K562 (cell line): ENCODE data around the gene PRDM4. TPM values are rescaled to one million over a fixed set of nuclear protein-coding genes. Genes with fewer than 3 reads are reported as not detected.

ENCODE experiments used
- CXXC5 ChIP-seq: fragments of 250-450 bp; sonication (Bioruptor Pico); IDR thresholded peaks from 2 replicates; pipeline ENCODE4 v1.8.0; 2022; ENCODE audit warnings: inconsistent platforms, mild to moderate bottlenecking, moderate library complexity
- E2F3 ChIP-seq: fragments of 250-450 bp; sonication (Bioruptor Pico); IDR thresholded peaks from 2 replicates; pipeline ENCODE4 v1.4.0; 2020; ENCODE audit warnings: mild to moderate bottlenecking
- HLTF ChIP-seq: fragments of 450-650 bp; IDR thresholded peaks from 2 replicates; pipeline ENCODE4 v1.6.1; 2016
- ILF3 ChIP-seq: fragments of 450-650 bp; IDR thresholded peaks from 2 replicates; pipeline ENCODE4 v1.6.1; 2018; ENCODE audit warnings: antibody characterized with exemption, mild to moderate bottlenecking, moderate library complexity, borderline replicate concordance
- KDM5B ChIP-seq: fragments of 200-600 bp; sonication (generic); IDR thresholded peaks from 2 replicates; pipeline ENCODE4 v1.6.1; 2012; ENCODE audit warnings: low read depth, mild to moderate bottlenecking, moderate library complexity, low read length, control low read depth, inconsistent platforms; ENCODE audit not compliant: insufficient replicate concordance
- MAFF ChIP-seq: IDR thresholded peaks from 2 replicates; pipeline ENCODE4 v1.6.1; 2012; ENCODE audit warnings: low read length, improper control_type of control experiment
- NR2C1 ChIP-seq, 2 experiments: fragments of 450-650 bp; IDR thresholded peaks; 2 replicates each; pipeline ENCODE4 v1.6.1; 2017; ENCODE audit warnings: mild to moderate bottlenecking in 2 of 2, antibody characterized with exemption in 1 of 2, inconsistent platforms in 1 of 2, missing compliant biosample characterization in 1 of 2, missing genetic modification characterization in 1 of 2
- NR4A1 ChIP-seq, 2 experiments: fragments of 250-450 bp in 1 of 2; fragments of 450-650 bp in 1 of 2; sonication (Bioruptor Pico) in 1 of 2; IDR thresholded peaks; 2 replicates each; pipeline versions ENCODE4 v1.4.0 to v1.6.1; 2016 to 2020; ENCODE audit warnings: mild to moderate bottlenecking in 2 of 2, missing compliant biosample characterization in 1 of 2, missing genetic modification characterization in 1 of 2, moderate library complexity in 1 of 2
- PTTG1 ChIP-seq: fragments of 450-650 bp; IDR thresholded peaks from 2 replicates; pipeline ENCODE4 v1.6.1; 2016; ENCODE audit warnings: low read depth, mild to moderate bottlenecking, missing genetic modification characterization, missing compliant biosample characterization
- RUNX1 ChIP-seq: sonication (generic); IDR thresholded peaks from 2 replicates; pipeline ENCODE4 v1.6.1; 2016; ENCODE audit warnings: antibody characterized with exemption, low read depth
- SIN3B ChIP-seq: fragments of 450-650 bp; IDR thresholded peaks from 2 replicates; pipeline ENCODE4 v1.6.1; 2017; ENCODE audit warnings: low read depth, mild to moderate bottlenecking, moderate library complexity
- SNRNP70 ChIP-seq: fragments of 200-400 bp; formaldehyde crosslinking; optimal IDR thresholded peaks from 2 replicates; pipeline ENCODE3; 2017; ENCODE audit warnings: low read depth, low read length
- TAF1 ChIP-seq: IDR thresholded peaks from 2 replicates; pipeline ENCODE4 v1.6.1; 2011; ENCODE audit warnings: mild to moderate bottlenecking, low read length, moderate library complexity; ENCODE audit not compliant: insufficient read depth, control insufficient read depth, severe bottlenecking; ENCODE audit errors: extremely low read depth
- TAF7 ChIP-seq: fragments of 450-650 bp; IDR thresholded peaks from 2 replicates; pipeline ENCODE4 v1.6.1; 2016; ENCODE audit warnings: missing genetic modification characterization, missing compliant biosample characterization
- TCF3 ChIP-seq: sonication (generic); formaldehyde crosslinking; IDR thresholded peaks from 2 replicates; pipeline ENCODE4 v1.4.0; 2020; ENCODE audit warnings: mild to moderate bottlenecking, missing genetic modification reagents
- TCF7 ChIP-seq: sonication (generic); IDR thresholded peaks from 2 replicates; pipeline ENCODE4 v1.6.1; 2016; ENCODE audit warnings: antibody characterized with exemption, borderline replicate concordance
- ZBTB43 ChIP-seq: sonication (generic); formaldehyde crosslinking; IDR thresholded peaks from 2 replicates; pipeline ENCODE4 v1.8.0; 2023; ENCODE audit warnings: mild to moderate bottlenecking, missing genetic modification reagents
- ZC3H11A ChIP-seq: IDR thresholded peaks from 2 replicates; pipeline ENCODE4 v1.6.1; 2012; ENCODE audit warnings: low read depth, low read length, improper control_type of control experiment
- ZNF23 ChIP-seq: fragments of 250-450 bp; sonication (Bioruptor Pico); IDR thresholded peaks from 2 replicates; pipeline ENCODE4 v1.4.0; 2020; ENCODE audit warnings: mild to moderate bottlenecking
- ZNF263 ChIP-seq: sonication (generic); formaldehyde crosslinking; IDR thresholded peaks from 2 replicates; pipeline ENCODE4 v1.8.0; 2022; ENCODE audit warnings: mild to moderate bottlenecking, missing genetic modification reagents, borderline replicate concordance
- ZNF398 ChIP-seq: fragments of 250-450 bp; sonication (Bioruptor Pico); IDR thresholded peaks from 2 replicates; pipeline ENCODE4 v1.8.0; 2021; ENCODE audit warnings: moderate library complexity, mild to moderate bottlenecking, inconsistent platforms
- polyA plus RNA-seq, 8 experiments: library from polyadenylated mRNA; depleted of rRNA in 4 of 8; stranded (reverse) in 5 of 8; unstranded in 3 of 8; fragments of >200 nt; fragmentation: Nextera tagmentation in 2 of 8; fragmentation: Illumina TruSeq in 1 of 8; extraction: Ambion mirVana in 2 of 8; extraction: Trizol in 1 of 8; gene quantifications; 2 replicates each; pipeline versions ENCODE4 v1.2.1 to v1.2.3, GENCODE V29; 2011 to 2014; ENCODE audit warnings: inconsistent platforms in 1 of 8, missing spikeins in 1 of 8
- total RNA-seq, 7 experiments: library from RNA; depleted of rRNA in 6 of 7; stranded (reverse); fragments of >200 nt in 6 of 7; fragmentation: Illumina TruSeq in 2 of 7; extraction: Trizol in 2 of 7; gene quantifications; 2 replicates each; pipeline versions ENCODE4 v1.2.1 to v1.2.3, GENCODE V29; 2011 to 2021; ENCODE audit warnings: low replicate concordance in 1 of 7
- TF ChIP-seq, protein P1 (sequence below): sonication (generic); formaldehyde crosslinking; IDR thresholded peaks from 2 replicates; pipeline ENCODE4 v1.8.1; 2023; ENCODE audit warnings: mild to moderate bottlenecking, missing genetic modification reagents

Gene PRDM4
- total and polyA plus RNA-seq, 9 of the 15 experiments (the other 6 are each of a cell fraction or from before 2014, with no cell fraction given): 5.9 to 26.0 (median 20.0) TPM

GRCh38 chr12:107685360-107686248 lies 75.3 kb downstream of the PRDM4 start, which contains the start of gene PWP1 (continued):
- no peak for TF ChIP-seq ILF3
- TF ChIP-seq HLTF: no peak
- no peak for TF ChIP-seq TCF3 (CRISPR knock-in tag)
- no peak for TF ChIP-seq ZNF398
- TF ChIP-seq, protein P1, sequence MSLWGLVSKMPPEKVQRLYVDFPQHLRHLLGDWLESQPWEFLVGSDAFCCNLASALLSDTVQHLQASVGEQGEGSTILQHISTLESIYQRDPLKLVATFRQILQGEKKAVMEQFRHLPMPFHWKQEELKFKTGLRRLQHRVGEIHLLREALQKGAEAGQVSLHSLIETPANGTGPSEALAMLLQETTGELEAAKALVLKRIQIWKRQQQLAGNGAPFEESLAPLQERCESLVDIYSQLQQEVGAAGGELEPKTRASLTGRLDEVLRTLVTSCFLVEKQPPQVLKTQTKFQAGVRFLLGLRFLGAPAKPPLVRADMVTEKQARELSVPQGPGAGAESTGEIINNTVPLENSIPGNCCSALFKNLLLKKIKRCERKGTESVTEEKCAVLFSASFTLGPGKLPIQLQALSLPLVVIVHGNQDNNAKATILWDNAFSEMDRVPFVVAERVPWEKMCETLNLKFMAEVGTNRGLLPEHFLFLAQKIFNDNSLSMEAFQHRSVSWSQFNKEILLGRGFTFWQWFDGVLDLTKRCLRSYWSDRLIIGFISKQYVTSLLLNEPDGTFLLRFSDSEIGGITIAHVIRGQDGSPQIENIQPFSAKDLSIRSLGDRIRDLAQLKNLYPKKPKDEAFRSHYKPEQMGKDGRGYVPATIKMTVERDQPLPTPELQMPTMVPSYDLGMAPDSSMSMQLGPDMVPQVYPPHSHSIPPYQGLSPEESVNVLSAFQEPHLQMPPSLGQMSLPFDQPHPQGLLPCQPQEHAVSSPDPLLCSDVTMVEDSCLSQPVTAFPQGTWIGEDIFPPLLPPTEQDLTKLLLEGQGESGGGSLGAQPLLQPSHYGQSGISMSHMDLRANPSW (CRISPR knock-in tag): 0 out of 2 replicates have a peak, but pooled peaks have one; percentile 31
- TF ChIP-seq ZC3H11A: peak; percentile 73; the same call in 1 of the 2 replicates
- TF ChIP-seq TCF7: no peak
- no peak for TF ChIP-seq NR2C1 (IDR thresholded peaks at IDR 0.05)
- no peak for TF ChIP-seq NR2C1 (tag; IDR thresholded peaks at IDR 0.05)
- no peak for TF ChIP-seq SNRNP70
- peak; percentile 88 for TF ChIP-seq TAF7 (tag)
- no peak for TF ChIP-seq ZNF23 (CRISPR knock-in tag)
- TF ChIP-seq RUNX1: no peak
- TF ChIP-seq KDM5B: peak; percentile 82
- no peak for TF ChIP-seq PTTG1 (tag)
- no peak for TF ChIP-seq E2F3 (CRISPR knock-in tag)
- TF ChIP-seq ZBTB43: no peak
- TF ChIP-seq CXXC5 (CRISPR knock-in tag): peak; percentile 53
- peak; percentile 89 for TF ChIP-seq TAF1
- peak; percentile 80 for TF ChIP-seq SIN3B
- TF ChIP-seq MAFF: no peak
- 0 out of 2 replicates have a peak, but pooled peaks have one; percentile 51 for TF ChIP-seq ZNF263 (CRISPR knock-in tag)
- no peak for TF ChIP-seq NR4A1 (CRISPR knock-in tag; IDR thresholded peaks at IDR 0.05)
- no peak for TF ChIP-seq NR4A1 (tag; IDR thresholded peaks at IDR 0.05)
